HG03442 (cell line): ENCODE data around the gene MAP1B.

Source experiments
- ATAC-seq: cut with Tn5 transposase; IDR thresholded peaks from one replicate; pipeline ENCODE4 v1.9.1; 2021; ENCODE audit warnings: mild to moderate bottlenecking, moderate library complexity; ENCODE audit not compliant: unreplicated experiment

MAP1B gene

DNA sequence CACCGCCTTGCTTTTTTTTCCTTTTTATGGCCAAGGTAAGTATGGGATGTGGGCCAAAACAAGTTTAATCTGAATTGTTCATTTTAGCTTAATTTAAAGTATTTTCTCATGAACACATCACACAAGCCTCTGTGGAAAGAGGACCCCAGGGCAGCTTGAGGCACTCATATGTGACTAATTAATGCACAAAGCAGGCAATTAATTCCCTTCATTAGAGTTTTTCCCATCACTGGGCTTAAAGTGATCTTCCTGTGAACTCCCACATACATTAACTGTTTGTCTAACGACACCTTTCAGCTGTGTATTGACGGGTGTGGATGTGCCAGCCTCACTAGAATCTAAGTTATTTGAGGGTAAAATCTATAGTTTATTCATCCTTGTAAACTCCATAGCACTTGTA lies 109.5 kb downstream of the MAP1B start:
- no peak for ATAC-seq

DNA sequence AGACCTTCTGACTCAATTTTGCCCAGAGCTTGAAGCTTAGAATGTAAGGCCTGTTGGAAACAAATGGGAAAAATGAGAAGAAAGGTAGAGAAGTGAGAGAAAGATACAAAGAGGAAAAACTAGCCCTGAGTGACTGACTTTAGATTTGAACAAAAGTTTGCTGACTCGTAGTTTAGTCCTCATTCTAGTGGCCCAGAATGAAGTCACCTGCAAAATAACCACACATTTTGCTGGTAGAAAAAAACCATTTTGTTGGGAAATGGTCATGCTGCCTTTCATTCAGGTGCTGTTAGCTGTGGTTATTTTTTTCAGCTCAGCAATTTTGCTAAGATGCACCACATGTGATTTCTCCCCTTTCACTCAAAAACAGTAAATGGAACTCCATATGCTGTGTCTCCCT lies 113.8 kb downstream of the MAP1B start:
- no peak for ATAC-seq

DNA sequence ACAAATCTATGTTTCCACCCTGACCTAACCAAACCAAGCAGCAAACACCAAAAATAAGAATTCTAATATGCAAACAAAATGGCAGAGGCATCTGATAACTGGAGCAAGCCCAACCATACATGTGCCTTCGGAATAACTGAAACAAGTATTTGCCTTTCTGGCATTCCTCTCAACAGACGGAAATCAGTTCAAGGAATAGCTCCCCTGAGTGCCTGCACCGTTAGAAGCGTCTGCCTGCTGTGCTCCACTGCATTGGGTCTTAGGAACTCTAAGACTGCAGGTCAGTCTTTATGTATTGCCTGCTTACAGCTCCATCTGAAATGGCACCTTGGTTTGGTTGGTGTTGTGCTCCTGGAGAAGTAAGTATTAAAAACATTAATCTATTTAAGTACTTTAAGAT lies 114.3 kb downstream of the MAP1B start:
- no peak for ATAC-seq

DNA sequence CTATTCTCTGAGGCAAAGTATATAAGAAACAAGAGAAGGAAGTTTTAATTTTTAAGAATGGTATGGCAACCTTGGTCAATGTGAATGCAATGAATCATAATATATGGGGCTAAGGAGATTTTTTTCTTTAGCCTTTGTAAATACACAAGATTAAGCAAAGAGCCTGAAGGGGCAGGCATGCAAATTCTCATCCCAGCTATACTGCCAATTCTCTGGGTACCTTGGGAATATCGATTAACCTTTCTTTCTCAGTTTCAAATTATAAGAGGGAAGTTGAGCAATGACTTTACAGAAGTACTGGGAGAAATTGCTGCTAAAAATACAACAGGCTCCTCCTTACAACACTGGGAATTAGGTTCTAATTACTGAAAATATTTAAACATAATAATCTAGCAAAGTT lies 115.2 kb downstream of the MAP1B start:
- no peak for ATAC-seq

DNA sequence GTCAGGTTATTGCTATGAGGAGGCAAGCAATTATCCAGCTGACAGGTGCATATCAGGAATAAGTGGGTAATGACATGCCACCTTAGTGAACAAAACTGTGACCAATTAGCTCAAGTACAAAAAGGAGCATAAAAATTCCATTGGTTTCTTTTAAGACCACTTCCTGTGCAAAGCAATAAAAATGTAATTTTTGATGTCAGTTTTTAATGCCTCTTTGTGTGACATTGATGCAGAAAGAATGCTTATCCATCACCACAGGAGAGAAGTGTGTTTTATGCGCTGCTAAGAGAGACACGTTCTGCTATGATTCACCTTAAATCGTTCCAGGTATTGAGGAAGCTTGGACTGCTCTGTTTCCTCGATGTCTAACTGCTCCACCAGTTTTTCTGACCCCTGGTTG lies 116.1 kb downstream of the MAP1B start:
- ATAC-seq, result no peak

DNA sequence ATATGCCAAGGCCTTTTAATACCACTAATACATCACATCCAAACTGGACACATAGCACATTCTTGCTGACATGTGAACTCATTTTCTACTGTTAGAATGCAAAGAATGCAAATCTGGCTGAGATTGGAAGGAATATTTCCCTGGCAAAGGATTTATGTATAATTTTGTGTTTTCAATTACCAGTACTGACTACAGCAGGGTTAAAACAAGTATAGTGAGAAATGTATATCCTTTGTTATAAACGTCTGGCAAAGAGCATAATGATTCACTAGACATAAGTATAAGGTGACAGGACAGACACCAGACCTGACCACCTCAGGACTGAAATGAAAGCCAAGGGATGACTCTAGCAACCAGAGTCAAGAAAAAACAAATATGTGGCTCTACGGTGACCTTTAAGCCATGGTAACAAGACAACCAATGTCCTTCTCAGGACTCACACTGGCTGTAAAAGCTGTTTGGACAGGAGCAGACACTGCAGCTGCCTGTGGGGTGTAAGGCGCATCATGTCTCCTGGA lies 117.7 kb downstream of the MAP1B start:
- ATAC-seq, result no peak

DNA sequence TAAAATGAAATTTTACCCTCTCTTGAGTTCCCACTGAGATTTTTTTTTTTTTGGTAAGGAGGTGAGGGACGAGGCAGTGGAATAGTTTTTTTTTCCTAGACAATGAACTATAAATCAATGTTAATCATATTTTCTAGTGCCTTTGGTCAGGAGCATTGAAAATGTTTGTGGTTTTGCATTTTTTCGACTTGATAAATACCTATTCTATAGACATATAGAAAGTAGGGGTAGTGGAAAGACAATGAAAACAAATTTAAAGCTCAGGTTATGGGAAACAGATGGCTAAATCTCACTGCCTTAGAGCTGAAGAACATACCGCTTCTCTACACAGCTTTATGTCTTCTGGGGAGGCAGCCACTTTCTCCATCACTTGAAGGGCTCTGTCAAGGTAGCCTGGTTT lies 118.5 kb downstream of the MAP1B start:
- ATAC-seq, result no peak

DNA sequence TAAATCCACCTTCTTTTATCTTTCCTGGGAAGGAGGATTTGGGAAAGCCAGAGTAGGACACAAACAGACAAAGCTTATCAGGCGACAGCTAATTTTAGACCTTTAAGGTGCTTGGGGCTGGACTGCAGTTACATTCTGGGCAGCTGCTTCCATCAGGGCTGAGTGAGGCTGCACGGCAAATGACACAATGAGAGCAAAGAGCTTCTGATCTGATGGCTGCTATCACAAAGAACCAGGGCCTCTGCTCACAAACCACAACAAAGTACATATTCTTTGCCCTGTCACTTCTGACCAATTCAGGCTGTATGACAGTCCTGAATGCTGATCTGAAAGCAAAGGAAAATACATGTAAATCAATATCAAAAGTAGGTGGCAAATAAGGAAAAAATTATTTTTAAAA lies 119.7 kb downstream of the MAP1B start:
- no peak for ATAC-seq

DNA sequence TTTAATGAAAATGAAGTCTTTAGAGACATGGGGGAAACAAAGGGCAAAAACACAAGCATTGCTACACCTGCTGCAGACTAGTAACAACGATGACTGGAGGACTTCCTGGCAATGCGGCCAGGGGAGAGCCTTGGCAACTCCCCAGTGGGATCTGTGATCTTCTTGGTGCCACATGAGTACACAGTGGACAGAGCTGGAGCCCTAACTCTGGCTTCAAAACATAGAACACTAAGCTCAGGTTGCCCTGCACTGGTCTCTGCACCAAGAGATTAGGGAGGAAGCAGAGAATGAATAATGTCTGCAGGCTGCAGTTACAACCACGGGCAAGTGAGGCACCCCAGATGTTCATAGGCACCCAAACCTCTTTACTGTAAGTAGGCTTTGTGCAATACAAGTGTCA lies 121.7 kb downstream of the MAP1B start:
- ATAC-seq, result no peak

DNA sequence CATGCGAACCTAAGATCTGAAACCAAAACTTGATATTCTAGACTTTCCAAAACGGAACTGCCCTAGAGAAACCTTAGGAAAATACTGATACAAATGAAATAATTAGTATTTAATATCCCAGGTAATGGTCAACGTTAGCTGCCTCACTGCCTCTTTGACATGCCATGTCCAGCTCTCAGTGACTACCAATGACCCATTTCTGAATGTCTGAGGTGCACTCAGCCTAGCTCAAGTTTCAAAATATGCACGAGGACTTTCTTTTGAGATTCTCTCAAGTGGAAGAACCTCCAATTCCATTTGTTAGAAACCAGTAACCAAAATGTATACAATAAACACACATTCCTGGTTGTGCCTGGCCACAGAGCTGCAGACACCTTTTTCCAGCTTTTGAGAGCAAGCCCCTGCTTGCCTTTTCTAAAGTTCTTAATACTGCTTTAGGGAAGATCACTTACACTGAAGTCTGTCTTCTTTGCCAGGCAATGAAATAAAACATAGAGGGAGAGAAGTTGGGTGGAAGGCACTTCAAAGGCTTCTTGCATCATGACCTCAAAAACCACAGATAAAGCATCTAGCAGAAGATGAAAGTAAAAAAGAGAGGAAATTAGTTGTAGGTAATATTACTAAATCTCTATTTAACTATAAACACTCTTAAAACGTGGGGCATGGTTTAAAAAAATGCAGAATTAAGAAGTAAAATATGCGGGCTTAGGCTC lies 124.9 kb downstream of the MAP1B start:
- ATAC-seq, result no peak

DNA sequence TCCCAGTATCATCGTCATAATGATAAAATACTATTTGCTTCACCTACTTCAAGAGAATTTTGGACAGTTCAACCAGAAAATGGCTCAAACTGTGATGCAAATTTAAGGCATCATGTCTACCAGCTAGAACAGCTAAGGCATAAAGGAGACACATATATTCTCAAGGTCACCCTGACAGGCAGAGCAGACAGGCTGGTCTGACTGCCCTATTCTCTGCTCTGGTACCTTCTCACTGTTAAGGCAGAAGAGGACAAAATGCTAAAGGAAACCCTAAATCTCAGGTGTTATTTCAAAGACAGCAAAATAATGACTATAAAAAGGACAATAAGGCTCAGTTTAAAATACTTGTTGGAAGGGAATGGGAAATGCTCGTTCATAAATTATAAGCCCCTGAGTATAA lies 125.6 kb downstream of the MAP1B start:
- no peak for ATAC-seq

DNA sequence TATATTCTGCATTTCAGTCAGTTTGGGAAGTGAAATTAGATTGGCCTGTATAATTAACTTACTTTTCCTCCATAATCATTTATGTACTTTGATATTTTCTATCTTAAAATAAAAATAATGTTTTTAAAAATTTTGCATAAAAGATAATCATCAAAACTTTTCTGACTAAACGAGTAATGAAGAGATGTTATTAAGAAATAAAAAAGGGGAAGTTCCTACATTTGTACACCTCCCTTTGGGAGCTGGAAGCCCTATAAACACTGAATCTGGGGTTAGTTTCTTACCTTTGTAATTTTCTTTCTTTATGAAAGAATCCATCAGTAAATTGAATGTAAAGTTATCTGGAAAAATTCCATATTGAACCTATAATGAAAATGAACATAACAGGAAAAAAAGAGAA lies 126.6 kb downstream of the MAP1B start:
- no peak for ATAC-seq

DNA sequence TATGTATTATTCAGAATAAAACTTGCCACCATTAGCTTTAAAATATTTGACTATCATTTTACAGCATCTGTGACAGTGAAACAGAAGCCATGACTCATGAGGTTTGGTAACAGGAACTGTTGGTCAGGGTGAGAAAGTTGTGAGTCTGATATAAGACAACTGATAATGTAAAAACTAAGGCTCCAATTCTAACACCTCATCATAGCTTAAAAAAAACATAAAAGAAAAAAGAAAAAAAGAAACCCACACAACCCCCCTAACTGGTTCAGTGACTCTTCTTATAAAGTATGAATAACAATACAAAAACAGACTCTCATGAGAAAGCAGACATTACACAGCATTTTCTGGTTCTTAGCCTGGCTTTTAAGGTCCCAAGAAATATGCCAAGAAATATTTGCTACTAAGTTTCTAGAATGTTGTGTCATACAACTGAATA lies 127.0 kb downstream of the MAP1B start:
- peak; percentile 88 for ATAC-seq

DNA sequence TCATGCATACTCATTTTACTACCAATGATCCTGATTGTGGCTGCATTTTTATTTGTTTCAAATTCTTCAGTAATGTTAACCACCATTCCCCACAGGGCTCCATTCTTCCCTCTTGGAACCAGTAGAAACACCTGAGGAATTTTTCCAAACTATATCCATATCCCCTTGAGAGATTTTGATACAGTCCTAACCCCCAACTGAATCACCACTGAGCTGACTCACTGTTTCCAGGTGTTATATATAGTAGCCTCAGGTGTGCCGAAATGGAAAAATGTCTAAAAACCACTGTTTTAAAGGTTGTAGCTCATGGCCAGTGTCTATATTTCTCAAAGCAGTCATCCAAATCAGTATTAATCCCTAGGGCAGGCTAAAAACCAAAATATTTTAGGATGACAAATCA lies 127.6 kb downstream of the MAP1B start:
- ATAC-seq, result no peak

DNA sequence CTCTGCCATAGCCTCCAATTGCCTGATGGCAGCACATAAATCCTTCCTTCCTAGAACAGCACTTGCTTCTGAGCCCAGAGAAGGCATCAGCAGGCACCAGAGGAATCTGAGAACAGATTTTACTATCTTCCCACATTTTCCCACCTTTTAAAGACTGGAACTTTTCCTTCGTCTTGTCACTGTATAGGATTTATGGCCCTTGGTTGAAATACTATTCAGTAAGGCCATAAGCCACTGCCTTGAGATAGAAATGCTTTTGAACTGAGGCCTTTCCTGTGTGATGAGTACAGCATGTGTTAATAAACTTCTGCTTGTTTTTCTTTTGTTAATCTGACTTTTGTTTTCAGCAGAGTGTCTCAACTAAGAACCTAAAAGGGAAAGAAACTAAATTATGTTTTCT lies 128.4 kb downstream of the MAP1B start:
- no peak for ATAC-seq

DNA sequence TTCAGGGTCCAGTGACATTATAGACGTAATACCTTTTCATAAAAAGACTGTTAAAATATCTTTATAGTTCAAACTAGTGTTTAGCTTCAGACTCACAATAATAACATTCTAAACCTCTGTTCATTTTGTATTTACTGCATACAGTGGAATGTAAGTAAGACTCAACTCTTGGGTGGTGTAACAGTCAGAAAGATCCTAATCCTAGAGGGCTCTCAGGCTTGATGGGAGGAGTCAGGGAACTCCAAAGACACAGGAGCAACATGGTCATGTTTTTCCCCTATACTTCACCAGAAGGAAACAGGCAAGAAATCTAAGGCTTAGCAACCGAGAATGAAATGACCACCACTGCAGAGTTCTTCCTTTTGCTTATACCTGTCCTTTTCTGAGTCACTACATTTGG lies 130.1 kb downstream of the MAP1B start:
- ATAC-seq, result no peak

DNA sequence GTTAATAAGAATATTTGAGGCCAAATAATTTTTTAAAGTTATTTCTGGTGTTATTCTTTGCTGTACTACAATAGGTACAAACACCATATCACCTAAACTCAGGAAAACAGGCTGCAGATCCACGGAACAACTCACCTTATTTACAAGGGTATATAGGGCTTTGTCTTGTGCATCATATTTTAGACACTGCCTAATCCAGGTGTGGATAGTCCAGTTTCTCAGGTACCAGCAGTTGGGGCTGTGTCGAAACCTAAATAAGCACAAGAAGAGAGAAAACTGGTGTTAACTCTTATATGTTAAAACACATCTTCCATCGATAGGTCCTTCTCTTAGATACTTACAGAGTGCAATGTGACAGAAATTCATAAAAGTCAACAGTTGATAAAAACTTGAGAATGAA lies 130.6 kb downstream of the MAP1B start:
- no peak for ATAC-seq

DNA sequence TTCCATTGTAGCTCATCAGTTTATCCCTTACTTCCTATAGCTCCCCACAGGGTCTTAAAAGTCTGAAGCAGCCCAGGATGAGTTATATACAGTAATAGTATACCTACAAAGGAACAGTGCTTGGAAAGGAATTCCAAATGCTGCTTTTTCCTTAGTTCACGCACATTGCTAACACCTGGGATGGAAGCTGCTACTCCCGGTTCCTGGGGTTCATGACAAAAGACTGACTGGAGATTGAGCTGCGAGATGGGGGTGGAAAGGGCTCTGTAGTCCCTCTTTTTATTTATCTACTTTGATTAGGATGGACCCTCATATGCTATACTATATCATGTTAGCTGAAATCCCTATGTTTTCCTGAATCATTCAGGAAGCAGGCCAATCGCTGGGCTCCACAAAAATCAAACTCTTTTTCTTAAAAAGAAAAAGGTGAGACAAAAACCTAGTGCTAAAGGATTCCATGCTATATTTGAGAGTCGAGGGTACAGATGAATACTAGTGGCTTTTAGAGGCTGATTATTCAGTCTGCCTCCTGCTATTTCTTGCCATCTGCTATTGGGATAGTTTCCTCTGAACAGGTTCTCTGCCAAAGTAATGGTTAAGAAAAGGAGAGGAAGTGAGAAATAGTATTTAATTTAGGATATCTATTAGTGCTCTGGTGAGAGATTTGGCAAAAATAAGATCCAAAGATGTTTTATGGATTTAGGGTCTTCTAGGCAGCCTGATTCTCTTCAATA lies 131.6 kb downstream of the MAP1B start:
- ATAC-seq, result no peak

DNA sequence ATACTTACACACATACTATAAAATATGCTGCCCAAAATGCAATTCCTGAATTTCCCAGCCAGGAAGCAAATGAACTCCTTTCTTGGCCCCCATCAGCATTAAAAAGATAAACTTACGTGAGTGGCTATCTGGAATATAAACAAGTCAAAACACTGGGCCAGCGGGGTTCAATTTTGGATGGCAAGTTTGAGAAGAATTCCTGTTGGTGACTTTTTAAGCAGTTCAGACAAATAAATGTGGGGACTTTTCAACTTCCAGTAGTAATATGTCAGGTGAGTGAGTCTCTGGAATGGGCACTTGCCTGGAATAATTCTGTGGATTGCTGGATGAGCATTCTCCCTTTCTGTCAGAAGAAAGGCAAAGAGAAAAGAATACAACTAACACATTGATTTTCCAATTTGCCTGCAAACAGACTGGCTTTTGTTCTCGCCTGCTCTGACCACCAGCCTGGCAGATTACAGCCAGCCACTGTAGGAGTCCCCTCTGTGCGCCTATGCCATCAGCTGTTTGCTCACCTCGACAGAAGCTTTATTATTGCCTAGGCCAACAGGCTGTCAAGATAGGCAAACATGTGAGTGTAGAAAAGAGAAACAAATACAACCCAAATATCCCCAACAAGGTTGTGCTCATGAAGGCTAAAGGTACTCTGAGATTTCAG lies 134.2 kb downstream of the MAP1B start:
- no peak for ATAC-seq

DNA sequence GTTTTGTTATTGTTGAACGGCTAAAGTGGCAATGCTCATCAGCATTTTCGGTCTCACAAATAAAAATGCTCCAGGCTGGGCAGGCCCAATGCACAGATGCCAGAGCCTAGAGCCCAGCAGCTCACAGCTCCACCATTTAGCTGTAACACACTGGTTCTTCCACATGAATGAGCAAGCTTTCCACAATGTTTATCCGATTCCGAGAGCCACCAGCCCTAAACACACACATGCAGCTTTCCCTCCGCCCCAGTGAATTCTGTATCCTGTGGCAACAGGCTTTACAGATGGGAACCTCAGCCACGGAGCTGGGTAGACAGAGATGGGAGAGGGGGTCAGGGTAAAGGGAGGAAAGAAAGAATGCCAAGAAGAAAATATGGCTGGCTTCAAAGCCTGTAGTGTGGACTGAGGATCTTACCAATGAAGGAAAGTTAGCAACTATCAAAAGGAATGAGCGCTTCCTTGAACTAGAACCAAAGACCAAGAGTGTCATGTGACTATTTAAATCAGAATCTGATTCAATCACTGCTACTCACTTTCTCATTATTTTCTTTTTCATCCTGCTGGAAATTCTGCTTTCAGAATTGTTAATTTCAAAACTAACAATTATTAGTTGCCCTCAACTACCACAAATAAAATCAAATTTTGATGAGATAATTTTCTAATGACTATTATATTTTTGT lies 135.7 kb downstream of the MAP1B start:
- no peak for ATAC-seq

DNA sequence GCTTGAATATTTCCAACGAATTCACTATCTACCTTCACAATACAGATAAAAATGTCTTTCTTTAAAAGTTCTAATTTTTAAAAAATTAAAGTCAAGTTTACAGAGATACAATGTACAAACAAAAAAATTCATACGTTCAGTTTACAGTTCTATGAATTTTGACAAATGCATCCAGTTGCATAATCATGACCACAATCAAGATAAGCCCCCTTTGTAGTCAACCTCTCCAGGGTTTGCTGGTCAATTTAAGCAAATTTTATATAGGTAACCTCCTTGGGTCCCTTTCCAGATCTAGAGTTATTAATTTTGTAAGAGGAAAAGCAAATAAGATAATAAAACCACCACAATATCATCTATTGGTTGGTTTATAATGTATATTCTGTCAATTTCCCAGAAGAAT lies 136.4 kb downstream of the MAP1B start:
- no peak for ATAC-seq
